Measurements from ENCODE around the gene PTPN11. TPM values are rescaled to one million over a fixed set of nuclear protein-coding genes. Genes with fewer than 3 reads are reported as not detected.
"Not testable (repeated sequence)": the region's sequence is repeated elsewhere in the genome, so short reads cannot be mapped to it uniquely, and the experiment has no call there.

PTPN11 gene
- total and polyA plus RNA-seq, 10 of the 15 experiments (the other 5 are each of a cell fraction or from before 2014, with no cell fraction given), result 14.6 to 85.2 (median 58.6) TPM

- TF ChIP-seq YY1 (IDR thresholded peaks at IDR 0.05; ENCODE audit: low read depth, low read length) (no peak), CEBPB (IDR thresholded peaks at IDR 0.05; ENCODE audit: borderline replicate concordance in 1 of 2, low read depth in 2 of 2, low read length in 2 of 2) (no peak), TCF12 (IDR thresholded peaks at IDR 0.05; ENCODE audit: low read depth, low read length) (no peak), ZNF687 (IDR thresholded peaks at IDR 0.05) (no peak), NFXL1 (IDR thresholded peaks at IDR 0.05; ENCODE audit: borderline replicate concordance) (no peak)
Measured at GRCh38 chr12:112518365-112518735, 99.6 kb downstream of the PTPN11 start (continued).

- H3K9ac ChIP-seq (ENCODE audit: control insufficient read depth, insufficient read depth, low read length); in situ Hi-C loops (cut with MboI); FAIRE-seq; POLR2A ChIA-PET; SMC1A ChIA-PET (ENCODE audit: uncharacterized antibody, unreplicated experiment); H3K4me2 ChIP-seq (ENCODE audit: control insufficient read depth, insufficient read depth); H2AFZ ChIP-seq (ENCODE audit: control insufficient read depth, low read depth, low read length); DNase-seq (ENCODE audit: low read depth, low spot score); RAD21 ChIA-PET (ENCODE audit: unreplicated experiment); H3K79me2 ChIP-seq (ENCODE audit: control insufficient read depth, insufficient read depth, low read length); H3K36me3 ChIP-seq (ENCODE audit: control insufficient read depth in 2 of 2, insufficient read depth in 2 of 2, low read length in 1 of 2); H4K20me1 ChIP-seq (ENCODE audit: control insufficient read depth, insufficient read depth); BruUV-seq (replicated peaks); H3K4me3 ChIP-seq; ATAC-seq; intact Hi-C loops (cut with micrococcal nuclease; ENCODE audit: unreplicated experiment); H3K4me1 ChIP-seq (ENCODE audit: control insufficient read depth, insufficient read depth, low read length); H3K9me3 ChIP-seq (replicated peaks; ENCODE audit: control insufficient read depth, insufficient read depth, low read length); H3K27me3 ChIP-seq (replicated peaks in 1 of 2; ENCODE audit: control insufficient read depth in 2 of 2, insufficient read depth in 2 of 2, low read length in 1 of 2); H3K27ac ChIP-seq (ENCODE audit: control insufficient read depth, insufficient read depth): not testable (repeated sequence)
- CTCF ChIA-PET, result interaction anchor here (1.0 kb wide), 1 partner anchor 178 kb away, joined by 3 read pairs; no protein-coding TSS in a partner anchor
- WGBS (ENCODE audit: insufficient coverage, insufficient replicate concordance, low lambda C conversion rate, missing lambda C conversion rate), result 62% methylated on average over 26 of the region's 26 CpGs
Measured at GRCh38 chr12:112519841-112520340, 101.1 kb downstream of the PTPN11 start.

All from GM12878 (cell line).